Activated CD8-positive, alpha-beta T cell treated with anti-CD3 and anti-CD28 coated beads for 36 hours (primary cell): ENCODE results near the gene RRAD. TPM values are rescaled to one million over a fixed set of nuclear protein-coding genes. Genes with fewer than 3 reads are reported as not detected.

ENCODE experiments used
- ATAC-seq: fragments of 200-7000 bp; cut with Tn5 transposase; one replicate; pipeline ENCODE4 v1.10.0; 2021; ENCODE audit warnings: mild to moderate bottlenecking, moderate library complexity
- CTCF ChIA-PET: fragments of 350-600 bp; sonication (Branson Sonifier 250); formaldehyde crosslinking; loops from one replicate; lab custom pipeline; 2021; ENCODE audit warnings: antibody characterized with exemption; lab: Charles Lee
- POLR2A ChIA-PET: fragments of 350-600 bp; sonication (Branson Sonifier 250); formaldehyde crosslinking; loops from one replicate; lab custom pipeline; 2021; ENCODE audit warnings: antibody characterized with exemption; lab: Charles Lee
- DNase-seq: peaks from one replicate; pipeline ENCODE4 v3.0.0-alpha.2; 2020
- H3K27ac Mint-ChIP-seq: one replicate; pipeline ENCODE4 v1.8.0; 2021; ENCODE audit warnings: mild to moderate bottlenecking, mixed read lengths
- H3K27me3 Mint-ChIP-seq: one replicate; pipeline ENCODE4 v1.8.0; 2021; ENCODE audit warnings: mixed read lengths
- H3K36me3 Mint-ChIP-seq: one replicate; pipeline ENCODE4 v1.8.0; 2021; ENCODE audit warnings: low read depth, mixed read lengths
- H3K4me1 Mint-ChIP-seq: one replicate; pipeline ENCODE4 v1.8.0; 2021; ENCODE audit warnings: low read depth, mixed read lengths
- H3K4me3 Mint-ChIP-seq: one replicate; pipeline ENCODE4 v1.8.0; 2021; ENCODE audit warnings: mild to moderate bottlenecking, moderate library complexity, mixed read lengths
- H3K9me3 Mint-ChIP-seq: one replicate; pipeline ENCODE4 v1.8.0; 2021; ENCODE audit warnings: mixed read lengths
- intact Hi-C: fragments of 100-400 bp; cut with micrococcal nuclease; formaldehyde crosslinking; loops from one replicate; pipeline ENCODE4 v1.10.0; 2022
- total RNA-seq, 2 experiments: library from RNA; stranded (reverse); gene quantifications; one replicate each; pipeline ENCODE4 v1.2.3, GENCODE V29; 2021
- TF ChIP-seq, protein P1 (sequence below): fragments of 200-600 bp; IDR thresholded peaks from one replicate; pipeline ENCODE4 v1.8.0; 2022; ENCODE audit warnings: antibody characterized with exemption, mild to moderate bottlenecking

RRAD gene
- total RNA-seq, 2 experiments from 2014 or later = 0.61 to 1.1 TPM

DNA sequence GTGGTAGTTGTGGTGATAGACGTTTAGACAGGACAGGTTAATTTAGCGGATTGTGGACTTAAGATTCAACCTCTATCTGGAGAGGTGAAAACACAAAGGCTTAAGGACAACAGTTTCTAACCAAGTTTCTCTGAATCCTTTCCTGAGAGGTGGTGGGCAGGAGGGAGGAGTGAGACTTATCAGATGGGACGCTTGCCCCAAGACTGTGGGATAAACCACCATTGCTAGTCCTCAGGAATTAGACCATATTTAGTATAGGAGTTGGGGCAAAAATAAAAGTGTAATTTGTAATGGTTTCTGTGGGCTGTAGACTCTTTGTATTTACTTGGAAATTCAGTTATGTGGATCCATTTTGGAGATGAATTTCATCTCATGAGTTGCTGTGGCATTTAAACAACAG is 38.4 kb downstream of the RRAD start:
- Mint-ChIP-seq H3K27ac (no peak overlapping the region), H3K36me3 (peaks cover 46% of the 10 kb centered on the region), H3K9me3 (no peaks in the 10 kb centered on the region), H3K27me3 (no peaks in the 10 kb centered on the region), H3K4me3 (no peak overlapping the region), H3K4me1 (peaks cover 46% of the 10 kb centered on the region)
- ChIA-PET CTCF (interaction anchor here (0.9 kb wide), 1 partner anchor 19 kb away, joined by 3 read pairs; no protein-coding TSS in a partner anchor), POLR2A (interaction anchor here (1.7 kb wide), 1 partner anchor 12 kb away, joined by 5 read pairs; no protein-coding TSS in a partner anchor)
- intact Hi-C loops = no loop called here
- no peak for DNase-seq
- no peak for ATAC-seq
- TF ChIP-seq, protein P1, sequence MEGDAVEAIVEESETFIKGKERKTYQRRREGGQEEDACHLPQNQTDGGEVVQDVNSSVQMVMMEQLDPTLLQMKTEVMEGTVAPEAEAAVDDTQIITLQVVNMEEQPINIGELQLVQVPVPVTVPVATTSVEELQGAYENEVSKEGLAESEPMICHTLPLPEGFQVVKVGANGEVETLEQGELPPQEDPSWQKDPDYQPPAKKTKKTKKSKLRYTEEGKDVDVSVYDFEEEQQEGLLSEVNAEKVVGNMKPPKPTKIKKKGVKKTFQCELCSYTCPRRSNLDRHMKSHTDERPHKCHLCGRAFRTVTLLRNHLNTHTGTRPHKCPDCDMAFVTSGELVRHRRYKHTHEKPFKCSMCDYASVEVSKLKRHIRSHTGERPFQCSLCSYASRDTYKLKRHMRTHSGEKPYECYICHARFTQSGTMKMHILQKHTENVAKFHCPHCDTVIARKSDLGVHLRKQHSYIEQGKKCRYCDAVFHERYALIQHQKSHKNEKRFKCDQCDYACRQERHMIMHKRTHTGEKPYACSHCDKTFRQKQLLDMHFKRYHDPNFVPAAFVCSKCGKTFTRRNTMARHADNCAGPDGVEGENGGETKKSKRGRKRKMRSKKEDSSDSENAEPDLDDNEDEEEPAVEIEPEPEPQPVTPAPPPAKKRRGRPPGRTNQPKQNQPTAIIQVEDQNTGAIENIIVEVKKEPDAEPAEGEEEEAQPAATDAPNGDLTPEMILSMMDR = no peak

- intact Hi-C loops = no loop called here
- DNase-seq (no peak), ATAC-seq (no peak)
- POLR2A ChIA-PET = interaction anchor here (0.9 to 1.7 kb wide), 2 partner anchors 9 to 12 kb away, joined by 3 to 5 read pairs; no protein-coding TSS in a partner anchor
- TF ChIP-seq, protein P1 = no peak
- Mint-ChIP-seq H3K36me3 (peaks cover 44% of the 10 kb centered on the region), H3K9me3 (no peaks in the 10 kb centered on the region), H3K4me1 (peaks cover 50% of the 10 kb centered on the region), H3K27ac (no peak overlapping the region), H3K27me3 (no peaks in the 10 kb centered on the region), H3K4me3 (no peak overlapping the region)
- CTCF ChIA-PET = interaction anchor here (0.9 kb wide), 1 partner anchor 19 kb away, joined by 3 read pairs; no protein-coding TSS in a partner anchor
Observed at GRCh38 chr16:66886321-66886720, 39.0 kb downstream of the RRAD start.

- no peaks in the 10 kb centered on the region for H3K9me3 Mint-ChIP-seq
Observed at GRCh38 chr16:66885491-66885890, 39.8 kb downstream of the RRAD start.

GRCh38 chr16:66882702-66883101 is 42.6 kb downstream of the RRAD start:
- H3K36me3 Mint-ChIP-seq = peaks cover 40% of the 10 kb centered on the region
- DNase-seq = no peak
- TF ChIP-seq, protein P1 = no peak
- ChIA-PET CTCF (interaction anchor here (0.7 to 5.5 kb wide), 7 partner anchors 12 to 218 kb away, joined by 3 to 40 read pairs (median 4); partner anchors contain the start of gene NAE1), POLR2A (interaction anchor here (2.0 to 3.3 kb wide), 2 partner anchors 10 to 14 kb away, joined by 5 to 28 read pairs; no protein-coding TSS in a partner anchor)
- peak overlapping the region; percentile 95 for H3K4me3 Mint-ChIP-seq
- H3K4me1 Mint-ChIP-seq = peaks cover 59% of the 10 kb centered on the region
- H3K27me3 Mint-ChIP-seq = no peaks in the 10 kb centered on the region
- intact Hi-C loops = no loop called here
- peaks cover 3% of the 10 kb centered on the region for H3K9me3 Mint-ChIP-seq
- no peak overlapping the region for H3K27ac Mint-ChIP-seq
- ATAC-seq = no peak

More at GRCh38 chr16:66885491-66885890, 39.8 kb downstream of the RRAD start:
- H3K27ac Mint-ChIP-seq = no peak overlapping the region
- H3K27me3 Mint-ChIP-seq = no peaks in the 10 kb centered on the region
- peaks cover 50% of the 10 kb centered on the region for H3K4me1 Mint-ChIP-seq
- H3K36me3 Mint-ChIP-seq = peaks cover 41% of the 10 kb centered on the region
- TF ChIP-seq, protein P1 = no peak
- ATAC-seq (no peak), DNase-seq (no peak)
- CTCF ChIA-PET = no interaction called here
- H3K4me3 Mint-ChIP-seq = no peak overlapping the region
- intact Hi-C loops = no loop called here
- POLR2A ChIA-PET = interaction anchor here (0.6 to 1.7 kb wide), 3 partner anchors 9 to 48 kb away, joined by 3 to 5 read pairs (median 3); no protein-coding TSS in a partner anchor

DNA sequence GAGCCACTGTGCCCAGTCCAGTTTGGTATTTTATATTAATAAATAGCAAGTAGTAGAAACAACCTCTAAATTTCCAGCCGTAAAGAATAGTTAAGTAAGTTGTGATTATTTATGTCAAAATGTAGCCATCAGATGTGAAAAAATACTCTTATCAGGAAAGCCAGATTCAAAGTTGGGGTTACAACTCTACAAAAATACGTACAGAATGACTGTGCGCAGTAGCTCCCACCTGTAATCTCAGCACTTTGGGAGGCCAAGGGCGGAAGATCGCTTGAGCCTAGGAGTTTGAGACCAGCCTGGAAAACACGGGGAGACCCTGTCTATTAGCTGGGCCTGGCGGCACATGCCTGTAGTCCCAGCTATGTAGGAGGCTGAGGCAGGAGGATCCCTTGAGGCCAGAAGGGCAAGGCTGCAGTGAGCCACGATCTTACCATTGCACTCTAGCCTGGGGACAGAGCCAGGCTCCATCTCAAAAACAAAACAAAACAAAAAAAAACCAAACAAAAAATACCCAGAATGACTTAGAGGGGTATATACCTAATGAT is 43.3 kb downstream of the RRAD start:
- peak overlapping the region; percentile 95 for H3K4me3 Mint-ChIP-seq
- ChIA-PET CTCF (interaction anchor here (1.0 to 5.5 kb wide), 8 partner anchors 9 to 274 kb away, joined by 3 to 40 read pairs (median 4); partner anchors contain the start of gene NAE1), POLR2A (interaction anchor here (1.1 to 3.3 kb wide), 5 partner anchors 9 to 51 kb away, joined by 3 to 28 read pairs (median 8); no protein-coding TSS in a partner anchor)
- H3K4me1 Mint-ChIP-seq = peaks cover 57% of the 10 kb centered on the region
- peaks cover 36% of the 10 kb centered on the region for H3K36me3 Mint-ChIP-seq
- ATAC-seq (no peak), DNase-seq (no peak)
- no peak overlapping the region for H3K27ac Mint-ChIP-seq
- no peaks in the 10 kb centered on the region for H3K27me3 Mint-ChIP-seq
- intact Hi-C loops = no loop called here
- TF ChIP-seq, protein P1 = no peak
- peaks cover 4% of the 10 kb centered on the region for H3K9me3 Mint-ChIP-seq
